GM18502 (cell line): Measurements from ENCODE around the gene CDK6.
"Not testable (repeated sequence)": the region's sequence is repeated elsewhere in the genome, so short reads cannot be mapped to it uniquely, and the experiment has no call there.

Experiments
- ATAC-seq: cut with Tn5 transposase; IDR thresholded peaks from one replicate; pipeline ENCODE4 v1.9.1; 2021; ENCODE audit warnings: mild to moderate bottlenecking; ENCODE audit not compliant: unreplicated experiment, poor library complexity

CDK6 gene

DNA sequence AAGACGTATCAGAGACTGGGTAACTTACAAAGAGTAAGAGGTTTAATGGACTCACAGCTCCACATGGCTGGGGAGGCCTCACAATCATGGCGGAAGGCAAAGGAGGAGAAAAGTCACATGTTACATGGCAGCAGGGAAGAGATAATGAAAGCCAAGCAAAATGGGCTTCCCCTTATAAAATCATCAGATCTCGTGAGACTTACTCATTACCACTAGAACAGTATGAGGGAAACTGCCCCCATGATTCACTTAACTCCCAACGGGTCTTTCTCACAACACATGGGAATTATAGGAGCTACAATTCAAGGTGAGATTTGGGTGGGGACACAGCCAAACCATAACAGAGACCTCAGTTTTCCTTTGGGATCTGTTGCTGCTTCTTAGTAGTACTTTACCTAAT is 92.2 kb downstream of the CDK6 start:
- not testable (repeated sequence) for ATAC-seq

DNA sequence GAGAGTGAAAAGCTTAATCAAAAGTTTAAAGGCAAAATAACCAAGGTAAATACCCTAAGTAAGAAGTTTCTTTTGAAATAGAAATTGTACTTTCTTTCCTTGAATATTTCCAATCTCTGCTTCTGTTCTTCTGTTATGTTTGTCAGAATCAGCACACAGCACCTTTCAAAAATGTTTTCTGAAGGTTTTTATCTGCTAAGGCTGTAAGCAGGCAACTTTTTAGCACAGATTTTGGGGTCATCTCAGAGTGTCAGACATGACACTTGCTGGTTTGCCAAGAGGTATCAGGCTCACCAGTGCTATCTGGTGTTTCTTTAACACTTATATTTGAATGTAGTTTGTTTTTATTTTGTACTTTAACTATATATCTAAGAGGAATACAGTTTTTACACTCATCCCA is 94.2 kb downstream of the CDK6 start:
- ATAC-seq = no peak

GRCh38 chr7:92740700-92741126 is 95.7 kb downstream of the CDK6 start:
- ATAC-seq = no peak

DNA sequence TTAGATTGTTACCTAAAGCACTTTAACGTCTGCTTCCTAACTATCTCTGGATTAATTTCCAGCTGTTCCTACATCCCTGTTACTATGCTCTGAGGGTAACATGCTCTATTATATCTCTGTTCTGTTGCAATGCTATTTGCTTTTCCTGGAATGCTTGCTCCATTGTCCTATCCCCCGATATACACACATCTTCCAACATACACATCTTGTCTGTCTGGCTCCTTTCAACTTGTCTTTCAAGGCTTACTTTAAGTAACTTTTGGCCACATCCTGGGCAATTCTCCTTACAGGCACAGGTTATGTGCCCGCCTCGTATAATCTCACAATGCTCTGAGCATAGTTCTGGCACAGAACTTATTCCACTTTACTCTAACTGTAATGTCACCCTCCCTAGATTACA is 96.2 kb downstream of the CDK6 start:
- no peak for ATAC-seq

- no peak for ATAC-seq
These were observed 97.3 kb downstream of the CDK6 start for GRCh38 chr7:92739091-92739490.

DNA sequence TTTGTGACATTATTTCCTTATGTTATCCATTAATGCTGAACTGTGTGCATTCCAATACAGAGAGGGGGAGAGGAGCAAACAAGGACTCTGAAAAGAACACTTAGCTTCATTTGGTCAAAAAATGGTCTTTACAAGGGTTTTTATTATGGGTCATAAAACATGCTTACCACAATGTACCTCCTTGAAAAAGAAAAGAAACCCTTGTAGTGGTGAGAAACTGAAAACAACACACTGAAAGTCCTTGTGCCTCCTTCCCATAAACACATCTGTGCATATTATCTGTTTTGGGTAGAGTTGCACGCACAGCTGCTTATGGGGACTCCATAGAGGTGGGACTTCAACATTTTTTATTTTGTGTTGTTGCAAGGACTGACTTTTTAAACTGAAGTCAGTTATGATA is 98.7 kb downstream of the CDK6 start:
- peak; percentile 86 for ATAC-seq

- no peak for ATAC-seq
These were observed 99.5 kb downstream of the CDK6 start for GRCh38 chr7:92736870-92737269.

DNA sequence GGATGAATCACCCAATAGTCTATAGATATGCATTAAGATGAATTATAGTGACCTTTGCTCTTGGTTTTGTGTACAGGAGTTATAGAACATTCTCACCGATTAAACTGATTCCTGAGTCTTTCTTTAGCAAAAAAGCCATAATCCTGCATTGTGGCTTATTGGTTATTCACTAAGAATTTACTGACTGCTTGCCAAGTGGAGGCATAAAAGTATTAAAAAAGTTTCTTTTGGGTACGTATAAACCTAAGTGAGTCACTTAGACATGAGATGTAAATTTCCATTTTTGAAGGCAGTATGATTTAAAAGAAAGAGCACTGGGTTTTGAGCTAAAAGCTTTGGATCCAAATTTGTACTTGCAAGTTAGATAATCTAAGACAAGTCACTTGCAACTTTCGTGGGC is 100.7 kb downstream of the CDK6 start:
- ATAC-seq = no peak

DNA sequence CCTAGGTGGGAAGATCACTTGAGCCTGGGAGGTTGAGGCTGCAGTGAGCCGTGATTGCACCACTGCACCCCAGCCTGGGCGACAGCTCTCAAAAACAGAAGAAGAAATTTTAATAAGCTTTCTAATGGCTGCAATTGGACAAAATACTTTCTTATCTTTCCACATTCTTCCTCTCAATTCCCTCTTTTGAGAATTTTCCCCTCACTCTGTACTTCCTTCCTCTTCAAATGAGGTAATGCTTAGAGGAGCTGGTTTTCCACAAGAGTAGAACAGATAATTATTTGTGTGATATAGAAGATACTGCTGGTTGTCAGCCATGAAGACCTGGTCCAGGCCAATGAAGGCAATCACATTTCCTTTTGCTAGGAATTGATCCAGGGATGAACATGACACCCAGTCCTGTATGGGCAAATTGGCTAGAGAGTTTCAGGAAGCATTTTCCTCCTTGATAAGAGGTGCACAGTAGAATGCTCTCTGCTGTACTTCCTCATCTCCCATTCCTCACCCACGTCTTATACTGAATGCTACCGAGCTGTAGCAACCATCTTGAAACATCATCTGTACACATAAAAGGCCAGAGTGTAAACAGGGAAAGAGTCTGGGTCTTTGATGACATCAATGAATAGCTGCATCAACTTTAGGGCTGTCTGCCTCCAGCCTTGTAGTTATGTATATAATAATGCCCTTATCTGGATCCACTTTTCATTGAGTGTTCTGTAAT is 103.9 kb downstream of the CDK6 start:
- peak; percentile 29 for ATAC-seq

DNA sequence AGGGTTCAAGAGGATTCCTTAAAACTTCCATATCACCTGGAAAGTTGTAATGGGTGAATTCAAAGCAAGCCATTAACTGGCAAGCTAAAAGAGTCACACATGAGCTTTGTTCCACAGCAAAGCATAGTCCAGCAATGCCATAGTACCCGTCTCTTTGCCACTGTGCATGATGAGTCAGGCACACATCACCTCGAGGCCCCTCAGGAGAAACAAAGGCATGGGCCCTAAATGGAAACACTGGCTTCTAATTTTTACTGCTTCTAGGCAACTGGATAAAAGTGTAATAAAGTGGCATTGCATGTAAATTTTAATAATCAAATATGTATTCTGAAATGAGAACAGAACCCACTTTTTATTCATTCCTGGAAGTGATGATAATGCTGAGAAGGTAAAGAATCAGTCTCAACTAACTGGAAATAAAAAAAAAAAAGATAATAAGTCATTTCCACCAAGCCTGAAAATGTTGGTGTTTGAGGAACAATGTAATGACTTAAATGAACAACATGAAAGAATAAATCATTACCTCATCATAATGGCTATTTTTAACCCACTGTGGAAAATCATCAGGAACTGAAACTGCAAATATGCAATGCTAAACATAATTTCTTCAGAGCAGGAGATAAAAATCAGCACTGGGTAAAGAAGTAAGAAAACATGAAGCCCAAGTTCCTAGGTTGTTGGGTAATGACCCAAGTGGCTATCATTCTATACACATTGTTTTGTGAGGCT is 104.9 kb downstream of the CDK6 start:
- peak; percentile 55 for ATAC-seq

GRCh38 chr7:92730808-92731207 is 105.6 kb downstream of the CDK6 start:
- no peak for ATAC-seq

DNA sequence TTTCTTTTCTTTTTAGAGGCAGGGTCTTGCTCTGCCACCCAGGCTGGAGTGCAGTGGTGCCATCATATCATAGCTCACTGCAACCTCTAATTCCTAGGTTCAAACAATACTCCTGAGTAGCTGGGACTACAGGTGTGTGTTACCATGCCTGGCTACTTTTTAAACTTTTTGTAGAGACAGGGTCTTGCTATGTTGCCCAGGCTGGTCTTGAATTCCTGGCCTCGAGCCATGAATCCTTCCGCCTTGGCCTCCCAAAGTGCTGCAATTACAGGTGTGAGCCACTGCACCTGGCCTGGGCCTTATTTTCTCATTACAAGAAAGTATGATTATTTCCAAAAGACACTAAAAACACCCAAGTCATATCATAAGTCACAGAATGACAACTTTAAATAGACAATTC is 106.6 kb downstream of the CDK6 start:
- no peak for ATAC-seq

DNA sequence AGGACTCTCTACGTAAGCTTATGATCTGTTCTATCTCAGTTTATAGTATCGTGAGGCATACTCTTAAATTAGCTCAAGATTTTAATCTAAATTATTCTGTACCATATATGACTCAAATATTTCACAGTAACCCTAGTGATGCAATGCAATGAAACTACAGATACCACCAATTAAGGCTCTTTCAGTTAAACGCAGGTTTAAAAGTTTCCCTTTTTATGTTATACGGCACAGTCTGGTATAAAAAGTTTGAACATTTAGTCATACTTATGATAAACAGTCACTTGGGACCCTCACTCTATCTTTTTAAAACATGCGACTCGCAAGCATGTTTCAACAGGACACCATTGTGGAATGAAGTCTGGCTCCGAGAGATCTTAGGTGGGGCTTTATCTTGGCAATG is 107.2 kb downstream of the CDK6 start:
- no peak for ATAC-seq

DNA sequence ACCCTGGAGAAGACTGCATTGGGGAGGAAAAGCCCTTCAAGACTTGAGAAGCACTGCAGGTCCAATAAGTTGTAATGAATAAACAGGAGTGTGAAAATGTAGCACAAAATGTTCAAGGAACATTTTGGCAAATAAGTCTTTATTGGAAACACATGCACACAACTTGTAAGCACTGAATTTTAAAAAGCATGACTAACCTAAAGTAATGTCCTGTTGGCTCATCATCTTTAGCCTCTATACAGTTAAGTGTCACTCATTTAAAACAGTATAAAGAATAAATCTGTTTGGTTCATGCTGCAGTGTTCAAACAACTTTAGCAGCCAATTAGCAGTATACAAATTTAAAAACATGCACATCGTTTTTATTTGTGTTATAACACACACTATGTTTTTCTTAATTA is 108.6 kb downstream of the CDK6 start:
- ATAC-seq = no peak

DNA sequence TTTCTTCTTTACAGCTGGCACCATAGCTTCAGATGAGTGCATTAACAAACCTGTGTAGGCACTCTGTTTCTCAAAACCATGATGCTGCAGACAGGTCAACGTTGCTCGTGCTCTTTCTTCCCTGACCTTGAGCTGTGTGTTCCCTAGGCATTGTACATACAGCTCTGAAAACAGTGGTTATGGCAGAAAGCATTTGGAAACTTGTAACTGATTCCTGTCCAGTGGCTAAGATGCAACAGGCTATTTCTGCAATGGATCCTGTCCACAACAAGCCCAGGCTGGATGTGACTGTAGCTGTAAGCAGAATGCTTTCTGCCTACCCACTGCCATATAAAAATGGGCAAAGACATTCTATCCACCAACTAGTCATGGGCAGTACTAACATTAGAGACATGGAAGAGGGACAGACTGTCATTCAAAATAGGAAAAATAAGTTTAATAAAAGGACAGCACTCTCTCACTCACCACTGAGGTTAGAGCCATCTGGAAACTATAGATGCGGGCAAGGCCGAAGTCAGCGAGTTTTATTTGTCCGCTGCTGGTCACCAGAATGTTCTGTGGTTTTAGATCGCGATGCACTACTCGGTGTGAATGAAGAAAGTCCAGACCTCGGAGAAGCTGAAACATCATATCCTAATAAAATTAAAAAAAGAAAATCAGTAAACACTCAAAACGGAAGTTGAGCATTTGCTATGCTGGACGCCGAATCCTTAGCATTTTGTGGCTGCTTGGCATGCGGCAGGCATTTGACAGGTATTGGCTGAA is 111.0 kb downstream of the CDK6 start:
- ATAC-seq = no peak

DNA sequence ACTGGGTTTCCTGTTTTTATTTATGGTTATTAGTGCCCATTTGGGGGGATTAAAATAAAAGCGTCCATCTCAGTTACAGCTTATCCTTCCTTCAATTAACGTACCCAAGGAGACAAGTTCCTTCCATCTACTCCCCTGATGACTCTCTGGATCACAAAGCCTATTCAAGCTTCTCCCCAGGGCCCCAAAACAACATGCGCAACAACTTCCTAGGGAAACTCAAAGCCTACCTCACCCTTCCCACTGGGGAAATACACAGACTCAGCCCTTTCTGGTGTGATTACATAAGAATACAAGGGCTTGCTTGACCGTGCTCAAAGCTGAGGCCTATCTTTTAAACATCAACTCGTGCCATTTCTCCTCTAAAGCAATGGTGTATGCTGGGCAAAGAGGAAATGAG is 112.4 kb downstream of the CDK6 start:
- ATAC-seq = no peak

GRCh38 chr7:92723205-92723604 is 113.2 kb downstream of the CDK6 start:
- ATAC-seq = no peak

DNA sequence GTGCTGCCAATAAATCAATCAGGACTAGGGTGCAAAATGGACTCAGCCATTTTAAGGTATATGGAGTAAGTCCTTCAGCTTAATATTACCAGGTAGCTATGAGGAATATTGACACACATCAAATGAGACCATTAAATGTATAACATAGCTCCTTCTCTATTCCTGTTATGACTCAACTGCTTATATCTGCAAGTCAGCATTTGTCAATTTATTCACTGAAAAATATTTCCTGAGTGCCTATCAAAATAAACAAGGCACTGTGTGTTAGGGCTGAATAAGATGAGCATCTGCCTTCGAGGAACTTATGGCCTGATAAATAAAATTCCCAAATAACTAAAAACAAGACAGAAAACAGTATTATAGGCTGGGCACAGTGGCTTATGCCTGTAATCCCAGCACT is 113.8 kb downstream of the CDK6 start:
- no peak for ATAC-seq

- peak; percentile 62 for ATAC-seq
These were observed 115.6 kb downstream of the CDK6 start for GRCh38 chr7:92720604-92721350.

DNA sequence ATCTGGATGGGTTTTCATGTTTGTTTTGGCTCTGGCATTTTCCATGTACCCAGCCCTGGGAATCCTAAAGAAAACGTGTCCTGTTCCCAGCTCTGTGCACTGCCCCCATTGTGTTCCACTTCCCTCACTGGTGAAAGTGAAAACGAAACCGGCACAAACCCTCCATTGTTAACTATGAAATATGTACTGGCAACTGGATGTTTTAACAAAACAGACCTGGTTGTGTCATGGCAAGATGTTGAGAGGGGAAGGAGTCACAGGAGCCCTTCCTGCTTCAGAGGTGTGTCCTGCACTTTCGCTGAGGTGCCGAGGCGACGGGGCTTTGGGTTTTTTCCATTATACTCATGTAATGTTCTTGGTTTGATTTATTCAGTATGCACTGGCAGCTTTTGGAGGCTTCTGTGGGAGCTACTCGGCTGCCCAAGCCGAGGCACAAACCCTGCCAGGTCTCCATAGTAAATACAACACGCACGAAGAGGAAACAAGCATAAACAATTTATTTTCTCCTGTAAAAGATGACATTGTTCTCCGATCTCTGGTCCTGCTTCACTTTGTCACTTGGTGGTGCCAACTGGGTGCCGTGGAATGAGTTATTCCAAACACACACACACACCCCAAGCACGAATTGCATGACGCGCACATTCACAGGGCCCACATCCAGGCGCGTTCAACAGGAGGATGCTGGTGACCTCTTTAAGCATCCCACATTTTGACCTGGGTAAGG is 118.2 kb downstream of the CDK6 start:
- ATAC-seq = peak; percentile 58
